AG10803 (cell line): Measurements from ENCODE around the gene EPHA2.

Experiments used
- DNase-seq: peaks from one replicate; pipeline ENCODE4 v3.0.0; 2010; ENCODE audit warnings: low read depth
- H3K4me3 ChIP-seq: 2 replicates; pipeline ENCODE4 v1.5.1; 2011; ENCODE audit warnings: mild to moderate bottlenecking, low read length, control low read depth
- CTCF ChIP-seq: conservative IDR thresholded peaks from 2 replicates; pipeline ENCODE4 v1.5.1; 2011; ENCODE audit warnings: mild to moderate bottlenecking, low read length, control low read depth, inconsistent platforms

EPHA2 gene

GRCh38 chr1:16191309-16191708 lies 35.4 kb upstream of the EPHA2 start:
- no peak for TF ChIP-seq CTCF
- DNase-seq = no peak
- no peak overlapping the region for H3K4me3 ChIP-seq

GRCh38 chr1:16189921-16190621 lies 34.2 kb upstream of the EPHA2 start:
- H3K4me3 ChIP-seq = no peak overlapping the region
- no peak for DNase-seq
- TF ChIP-seq CTCF = no peak

- TF ChIP-seq CTCF = no peak
- no peak for DNase-seq
- H3K4me3 ChIP-seq = no peak overlapping the region
Observed at GRCh38 chr1:16189003-16189402, 33.1 kb upstream of the EPHA2 start.

GRCh38 chr1:16187748-16188401 lies 32.0 kb upstream of the EPHA2 start:
- H3K4me3 ChIP-seq = no peak overlapping the region
- peak; percentile 70 for DNase-seq
- TF ChIP-seq CTCF = peak; percentile 92

- TF ChIP-seq CTCF = no peak
- DNase-seq = no peak
Observed at GRCh38 chr1:16186655-16187235, 30.9 kb upstream of the EPHA2 start.

GRCh38 chr1:16184557-16185303 lies 28.9 kb upstream of the EPHA2 start:
- DNase-seq = no peak
- no peak overlapping the region for H3K4me3 ChIP-seq
- no peak for TF ChIP-seq CTCF

More at GRCh38 chr1:16186655-16187235, 30.9 kb upstream of the EPHA2 start:
- no peak overlapping the region for H3K4me3 ChIP-seq
